Erythroblast (primary cell): ENCODE measurements around the gene JCHAIN.

ENCODE experiments used
- DNase-seq, 2 experiments: peaks; one replicate each; lab custom pipeline; 2025; lab: John Stamatoyannopoulos, UW
- GATA1 ChIP-seq: IDR thresholded peaks from 2 replicates; pipeline ENCODE4 v1.6.1; 2011; ENCODE audit warnings: low read depth, mild to moderate bottlenecking, control low read depth, low read length, moderate library complexity
- POLR2A ChIP-seq: IDR thresholded peaks from 2 replicates; pipeline ENCODE4 v1.6.1; 2011; ENCODE audit warnings: mild to moderate bottlenecking, low read length

Gene JCHAIN

GRCh38 chr4:70640192-70640591, 26.1 kb downstream of the JCHAIN start:
- DNase-seq, result no peak

GRCh38 chr4:70637239-70637913, 28.9 kb downstream of the JCHAIN start:
- TF ChIP-seq GATA1 (no peak), POLR2A (no peak)
- DNase-seq, result no peak

More at GRCh38 chr4:70640192-70640591, 26.1 kb downstream of the JCHAIN start:
- no peak for TF ChIP-seq GATA1
- no peak for TF ChIP-seq POLR2A

GRCh38 chr4:70634482-70634881, 31.8 kb downstream of the JCHAIN start:
- DNase-seq, result no peak
- TF ChIP-seq GATA1 (no peak), POLR2A (no peak)

GRCh38 chr4:70632028-70632427, 34.3 kb downstream of the JCHAIN start:
- DNase-seq, result no peak
- TF ChIP-seq GATA1, result no peak
- no peak for TF ChIP-seq POLR2A

- no peak for DNase-seq
- no peak for TF ChIP-seq GATA1
Observed at GRCh38 chr4:70630162-70630561, 36.1 kb downstream of the JCHAIN start.

GRCh38 chr4:70629469-70630090, 36.7 kb downstream of the JCHAIN start:
- no peak for TF ChIP-seq GATA1
- no peak for TF ChIP-seq POLR2A
- DNase-seq, result no peak

GRCh38 chr4:70628444-70628843, 37.9 kb downstream of the JCHAIN start, which contains the start of gene ENAM:
ENAM (plus strand) TSS chr4:70628744; CDS start chr4:70629501, 757 bp downstream.
- no peak for DNase-seq
- TF ChIP-seq POLR2A (no peak), GATA1 (no peak)

- no peak for DNase-seq
- TF ChIP-seq POLR2A (no peak), GATA1 (no peak)
Observed at GRCh38 chr4:70627620-70628019, 38.7 kb downstream of the JCHAIN start.

- no peak for TF ChIP-seq POLR2A
- TF ChIP-seq GATA1, result no peak
- DNase-seq, result no peak
Observed at GRCh38 chr4:70624226-70624793, 42.0 kb downstream of the JCHAIN start.

- no peak for TF ChIP-seq GATA1
- TF ChIP-seq POLR2A, result no peak
- DNase-seq, result peak in 1 of 2 experiments; percentile 27
Observed at GRCh38 chr4:70623323-70623722, 43.0 kb downstream of the JCHAIN start.

GRCh38 chr4:70619778-70620177, 46.5 kb downstream of the JCHAIN start:
- DNase-seq, result peak in 1 of 2 experiments; percentile 9
- TF ChIP-seq POLR2A, result no peak
- TF ChIP-seq GATA1, result no peak

GRCh38 chr4:70619288-70619687, 47.0 kb downstream of the JCHAIN start:
- TF ChIP-seq GATA1 (no peak), POLR2A (no peak)
- DNase-seq, result peak in 1 of 2 experiments; percentile 9

GRCh38 chr4:70614184-70614555, 52.1 kb downstream of the JCHAIN start:
- no peak for TF ChIP-seq POLR2A
- no peak for TF ChIP-seq GATA1
- DNase-seq, result no peak
